Measurements from ENCODE around the gene NAA60.

DNA sequence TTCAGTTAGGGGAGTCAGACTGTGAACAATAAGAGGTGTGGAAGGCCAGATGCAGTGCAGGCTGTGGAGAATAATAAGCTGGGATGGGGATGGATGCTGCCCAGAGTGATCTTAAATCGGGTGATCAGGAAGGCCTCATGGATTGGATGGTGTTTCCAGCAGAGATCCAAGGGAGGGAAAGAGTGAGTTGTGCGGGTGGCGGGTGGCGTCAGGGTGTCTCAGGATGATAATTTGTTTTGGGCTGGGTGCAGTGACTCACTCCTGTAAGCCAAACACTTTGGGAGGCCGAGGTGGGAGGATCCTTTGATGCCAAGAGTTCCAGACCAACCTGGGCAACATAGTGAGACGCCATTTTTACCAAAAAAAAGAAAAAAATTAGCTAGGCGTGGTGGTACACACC, 65.3 kb downstream of the NAA60 start:
- TF ChIP-seq, protein P1, sequence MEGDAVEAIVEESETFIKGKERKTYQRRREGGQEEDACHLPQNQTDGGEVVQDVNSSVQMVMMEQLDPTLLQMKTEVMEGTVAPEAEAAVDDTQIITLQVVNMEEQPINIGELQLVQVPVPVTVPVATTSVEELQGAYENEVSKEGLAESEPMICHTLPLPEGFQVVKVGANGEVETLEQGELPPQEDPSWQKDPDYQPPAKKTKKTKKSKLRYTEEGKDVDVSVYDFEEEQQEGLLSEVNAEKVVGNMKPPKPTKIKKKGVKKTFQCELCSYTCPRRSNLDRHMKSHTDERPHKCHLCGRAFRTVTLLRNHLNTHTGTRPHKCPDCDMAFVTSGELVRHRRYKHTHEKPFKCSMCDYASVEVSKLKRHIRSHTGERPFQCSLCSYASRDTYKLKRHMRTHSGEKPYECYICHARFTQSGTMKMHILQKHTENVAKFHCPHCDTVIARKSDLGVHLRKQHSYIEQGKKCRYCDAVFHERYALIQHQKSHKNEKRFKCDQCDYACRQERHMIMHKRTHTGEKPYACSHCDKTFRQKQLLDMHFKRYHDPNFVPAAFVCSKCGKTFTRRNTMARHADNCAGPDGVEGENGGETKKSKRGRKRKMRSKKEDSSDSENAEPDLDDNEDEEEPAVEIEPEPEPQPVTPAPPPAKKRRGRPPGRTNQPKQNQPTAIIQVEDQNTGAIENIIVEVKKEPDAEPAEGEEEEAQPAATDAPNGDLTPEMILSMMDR (conservative IDR thresholded peaks at IDR 0.05; ENCODE audit: low read depth in 2 of 2), result no peak
- TF ChIP-seq STAT1 (IDR thresholded peaks at IDR 0.05; ENCODE audit: unreplicated experiment) (no peak), POLR2AphosphoS5 (IDR thresholded peaks at IDR 0.05; ENCODE audit: low read depth) (no peak), JUNB (IDR thresholded peaks at IDR 0.05; ENCODE audit: unreplicated experiment) (no peak)
- TF ChIP-seq, protein P2, sequence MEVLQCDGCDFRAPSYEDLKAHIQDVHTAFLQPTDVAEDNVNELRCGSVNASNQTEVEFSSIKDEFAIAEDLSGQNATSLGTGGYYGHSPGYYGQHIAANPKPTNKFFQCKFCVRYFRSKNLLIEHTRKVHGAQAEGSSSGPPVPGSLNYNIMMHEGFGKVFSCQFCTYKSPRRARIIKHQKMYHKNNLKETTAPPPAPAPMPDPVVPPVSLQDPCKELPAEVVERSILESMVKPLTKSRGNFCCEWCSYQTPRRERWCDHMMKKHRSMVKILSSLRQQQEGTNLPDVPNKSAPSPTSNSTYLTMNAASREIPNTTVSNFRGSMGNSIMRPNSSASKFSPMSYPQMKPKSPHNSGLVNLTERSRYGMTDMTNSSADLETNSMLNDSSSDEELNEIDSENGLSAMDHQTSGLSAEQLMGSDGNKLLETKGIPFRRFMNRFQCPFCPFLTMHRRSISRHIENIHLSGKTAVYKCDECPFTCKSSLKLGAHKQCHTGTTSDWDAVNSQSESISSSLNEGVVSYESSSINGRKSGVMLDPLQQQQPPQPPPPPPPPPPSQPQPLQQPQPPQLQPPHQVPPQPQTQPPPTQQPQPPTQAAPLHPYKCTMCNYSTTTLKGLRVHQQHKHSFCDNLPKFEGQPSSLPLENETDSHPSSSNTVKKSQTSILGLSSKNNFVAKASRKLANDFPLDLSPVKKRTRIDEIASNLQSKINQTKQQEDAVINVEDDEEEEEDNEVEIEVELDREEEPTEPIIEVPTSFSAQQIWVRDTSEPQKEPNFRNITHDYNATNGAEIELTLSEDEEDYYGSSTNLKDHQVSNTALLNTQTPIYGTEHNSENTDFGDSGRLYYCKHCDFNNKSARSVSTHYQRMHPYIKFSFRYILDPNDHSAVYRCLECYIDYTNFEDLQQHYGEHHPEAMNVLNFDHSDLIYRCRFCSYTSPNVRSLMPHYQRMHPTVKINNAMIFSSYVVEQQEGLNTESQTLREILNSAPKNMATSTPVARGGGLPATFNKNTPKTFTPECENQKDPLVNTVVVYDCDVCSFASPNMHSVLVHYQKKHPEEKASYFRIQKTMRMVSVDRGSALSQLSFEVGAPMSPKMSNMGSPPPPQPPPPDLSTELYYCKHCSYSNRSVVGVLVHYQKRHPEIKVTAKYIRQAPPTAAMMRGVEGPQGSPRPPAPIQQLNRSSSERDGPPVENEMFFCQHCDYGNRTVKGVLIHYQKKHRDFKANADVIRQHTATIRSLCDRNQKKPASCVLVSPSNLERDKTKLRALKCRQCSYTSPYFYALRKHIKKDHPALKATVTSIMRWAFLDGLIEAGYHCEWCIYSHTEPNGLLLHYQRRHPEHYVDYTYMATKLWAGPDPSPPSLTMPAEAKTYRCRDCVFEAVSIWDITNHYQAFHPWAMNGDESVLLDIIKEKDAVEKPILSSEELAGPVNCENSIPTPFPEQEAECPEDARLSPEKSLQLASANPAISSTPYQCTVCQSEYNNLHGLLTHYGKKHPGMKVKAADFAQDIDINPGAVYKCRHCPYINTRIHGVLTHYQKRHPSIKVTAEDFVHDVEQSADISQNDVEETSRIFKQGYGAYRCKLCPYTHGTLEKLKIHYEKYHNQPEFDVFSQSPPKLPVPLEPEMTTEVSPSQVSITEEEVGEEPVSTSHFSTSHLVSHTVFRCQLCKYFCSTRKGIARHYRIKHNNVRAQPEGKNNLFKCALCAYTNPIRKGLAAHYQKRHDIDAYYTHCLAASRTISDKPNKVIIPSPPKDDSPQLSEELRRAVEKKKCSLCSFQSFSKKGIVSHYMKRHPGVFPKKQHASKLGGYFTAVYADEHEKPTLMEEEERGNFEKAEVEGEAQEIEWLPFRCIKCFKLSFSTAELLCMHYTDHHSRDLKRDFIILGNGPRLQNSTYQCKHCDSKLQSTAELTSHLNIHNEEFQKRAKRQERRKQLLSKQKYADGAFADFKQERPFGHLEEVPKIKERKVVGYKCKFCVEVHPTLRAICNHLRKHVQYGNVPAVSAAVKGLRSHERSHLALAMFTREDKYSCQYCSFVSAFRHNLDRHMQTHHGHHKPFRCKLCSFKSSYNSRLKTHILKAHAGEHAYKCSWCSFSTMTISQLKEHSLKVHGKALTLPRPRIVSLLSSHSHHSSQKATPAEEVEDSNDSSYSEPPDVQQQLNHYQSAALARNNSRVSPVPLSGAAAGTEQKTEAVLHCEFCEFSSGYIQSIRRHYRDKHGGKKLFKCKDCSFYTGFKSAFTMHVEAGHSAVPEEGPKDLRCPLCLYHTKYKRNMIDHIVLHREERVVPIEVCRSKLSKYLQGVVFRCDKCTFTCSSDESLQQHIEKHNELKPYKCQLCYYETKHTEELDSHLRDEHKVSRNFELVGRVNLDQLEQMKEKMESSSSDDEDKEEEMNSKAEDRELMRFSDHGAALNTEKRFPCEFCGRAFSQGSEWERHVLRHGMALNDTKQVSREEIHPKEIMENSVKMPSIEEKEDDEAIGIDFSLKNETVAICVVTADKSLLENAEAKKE (CRISPR knock-in tag; IDR thresholded peaks at IDR 0.05), result no peak

All from GM23338 (cell line).